ENCODE measurements around the gene DYSF. TPM values are rescaled to one million over a fixed set of nuclear protein-coding genes. Genes with fewer than 3 reads are reported as not detected.
"Not testable (repeated sequence)": the region's sequence is repeated elsewhere in the genome, so short reads cannot be mapped to it uniquely, and the experiment has no call there.

DYSF gene
- polyA plus RNA-seq, 1 donor (not counting 4 experiments of a cell fraction or from before 2014, with no cell fraction given), result 8.2 TPM

- no peaks in the 10 kb centered on the region for H3K79me2 ChIP-seq (ENCODE audit: control insufficient read depth, insufficient read depth, low read length)
- H3K4me1 ChIP-seq (ENCODE audit: control insufficient read depth, extremely low read depth, insufficient read depth, low read length), result no peaks in the 10 kb centered on the region
- DNase-seq (ENCODE audit: low read depth, low spot score), result no peak
- no peaks in the 10 kb centered on the region for H3K9me3 ChIP-seq (ENCODE audit: control insufficient read depth, low read depth, low read length)
- FAIRE-seq, result no peak
- TF ChIP-seq EZH2 (IDR thresholded peaks at IDR 0.05; ENCODE audit: low read length), result no peak
- no peak for TF ChIP-seq CTCF (optimal IDR thresholded peaks at IDR 0.05 in 1 of 3, IDR thresholded peaks at IDR 0.05 in 1 of 3, conservative IDR thresholded peaks at IDR 0.05 in 1 of 3; ENCODE audit: extremely low read depth in 1 of 3, insufficient read depth in 2 of 3, low read length in 3 of 3)
- no peaks in the 10 kb centered on the region for H4K20me1 ChIP-seq (ENCODE audit: control insufficient read depth, extremely low read depth, insufficient read depth, low read length)
- no peaks in the 10 kb centered on the region for H3K9me1 ChIP-seq (ENCODE audit: control insufficient read depth, extremely low read depth, insufficient read depth, low read length)
- no peak overlapping the region for H3K27ac ChIP-seq (ENCODE audit: control insufficient read depth, insufficient read depth, low read length)
- no peak overlapping the region for H3K9ac ChIP-seq (ENCODE audit: control insufficient read depth, extremely low read depth, insufficient read depth, low read length)
- no peak overlapping the region for H2AFZ ChIP-seq (ENCODE audit: control insufficient read depth, low read length)
- no peak overlapping the region for H3K4me3 ChIP-seq (ENCODE audit: control insufficient read depth in 2 of 3, extremely low read depth in 1 of 3, insufficient read depth in 2 of 3, low read depth in 1 of 3, low read length in 3 of 3)
- H3K4me2 ChIP-seq (ENCODE audit: control insufficient read depth, extremely low read depth, insufficient read depth, low read depth, low read length), result no peak overlapping the region
- dilution Hi-C loops (cut with MboI; ENCODE audit: extremely low pct_ligation_motif_present, low sequenced_read_pairs), result no loop called here
- no peaks in the 10 kb centered on the region for H3K27me3 ChIP-seq (ENCODE audit: control insufficient read depth, extremely low read depth, insufficient read depth, low read length)
- no peaks in the 10 kb centered on the region for H3K36me3 ChIP-seq (ENCODE audit: control insufficient read depth in 2 of 2, extremely low read depth in 1 of 2, insufficient read depth in 2 of 2, low read length in 2 of 2)
Observed at GRCh38 chr2:71484354-71484753, 31.0 kb downstream of the DYSF start.

GRCh38 chr2:71486881-71487640 lies 33.7 kb downstream of the DYSF start:
- H3K4me3 ChIP-seq (ENCODE audit: control insufficient read depth in 2 of 3, extremely low read depth in 1 of 3, insufficient read depth in 2 of 3, low read depth in 1 of 3, low read length in 3 of 3), result no peak overlapping the region
- FAIRE-seq (no peak), DNase-seq (ENCODE audit: low read depth, low spot score) (no peak)
- no peak overlapping the region for H3K9ac ChIP-seq (ENCODE audit: control insufficient read depth, extremely low read depth, insufficient read depth, low read length)
- no peaks in the 10 kb centered on the region for H3K9me3 ChIP-seq (ENCODE audit: control insufficient read depth, low read depth, low read length)
- no peaks in the 10 kb centered on the region for H3K4me1 ChIP-seq (ENCODE audit: control insufficient read depth, extremely low read depth, insufficient read depth, low read length)
- H4K20me1 ChIP-seq (ENCODE audit: control insufficient read depth, extremely low read depth, insufficient read depth, low read length), result no peaks in the 10 kb centered on the region
- H3K27me3 ChIP-seq (ENCODE audit: control insufficient read depth, extremely low read depth, insufficient read depth, low read length), result no peaks in the 10 kb centered on the region
- no peak overlapping the region for H2AFZ ChIP-seq (ENCODE audit: control insufficient read depth, low read length)
- H3K4me2 ChIP-seq (ENCODE audit: control insufficient read depth, extremely low read depth, insufficient read depth, low read depth, low read length), result no peak overlapping the region
- dilution Hi-C loops (cut with MboI; ENCODE audit: extremely low pct_ligation_motif_present, low sequenced_read_pairs), result no loop called here
- H3K79me2 ChIP-seq (ENCODE audit: control insufficient read depth, insufficient read depth, low read length), result no peaks in the 10 kb centered on the region
- H3K27ac ChIP-seq (ENCODE audit: control insufficient read depth, insufficient read depth, low read length), result no peak overlapping the region
- H3K9me1 ChIP-seq (ENCODE audit: control insufficient read depth, extremely low read depth, insufficient read depth, low read length), result no peaks in the 10 kb centered on the region
- H3K36me3 ChIP-seq (ENCODE audit: control insufficient read depth in 2 of 2, extremely low read depth in 1 of 2, insufficient read depth in 2 of 2, low read length in 2 of 2), result no peaks in the 10 kb centered on the region
- TF ChIP-seq EZH2 (IDR thresholded peaks at IDR 0.05; ENCODE audit: low read length) (no peak), CTCF (optimal IDR thresholded peaks at IDR 0.05 in 1 of 3, IDR thresholded peaks at IDR 0.05 in 1 of 3, conservative IDR thresholded peaks at IDR 0.05 in 1 of 3; ENCODE audit: extremely low read depth in 1 of 3, insufficient read depth in 2 of 3, low read length in 3 of 3) (no peak)

GRCh38 chr2:71491551-71491950 lies 38.2 kb downstream of the DYSF start:
- H3K9me1 ChIP-seq (ENCODE audit: control insufficient read depth, extremely low read depth, insufficient read depth, low read length); H3K4me2 ChIP-seq (ENCODE audit: control insufficient read depth, extremely low read depth, insufficient read depth, low read depth, low read length); DNase-seq (ENCODE audit: low read depth, low spot score); H3K9me3 ChIP-seq (ENCODE audit: control insufficient read depth, low read depth, low read length); H3K4me3 ChIP-seq (ENCODE audit: control insufficient read depth in 2 of 3, extremely low read depth in 1 of 3, insufficient read depth in 2 of 3, low read depth in 1 of 3, low read length in 3 of 3); H3K27me3 ChIP-seq (ENCODE audit: control insufficient read depth, extremely low read depth, insufficient read depth, low read length); H4K20me1 ChIP-seq (ENCODE audit: control insufficient read depth, extremely low read depth, insufficient read depth, low read length); dilution Hi-C loops (cut with MboI; ENCODE audit: extremely low pct_ligation_motif_present, low sequenced_read_pairs); H2AFZ ChIP-seq (ENCODE audit: control insufficient read depth, low read length); H3K9ac ChIP-seq (ENCODE audit: control insufficient read depth, extremely low read depth, insufficient read depth, low read length); H3K36me3 ChIP-seq (ENCODE audit: control insufficient read depth in 2 of 2, extremely low read depth in 1 of 2, insufficient read depth in 2 of 2, low read length in 2 of 2); FAIRE-seq; H3K27ac ChIP-seq (ENCODE audit: control insufficient read depth, insufficient read depth, low read length); H3K79me2 ChIP-seq (ENCODE audit: control insufficient read depth, insufficient read depth, low read length): not testable (repeated sequence)
- H3K4me1 ChIP-seq (ENCODE audit: control insufficient read depth, extremely low read depth, insufficient read depth, low read length), result peaks cover 18% of the 10 kb centered on the region

Measured in keratinocyte (primary cell).